GM12878 (cell line): ENCODE results near the gene CCDC106. TPM values are rescaled to one million over a fixed set of nuclear protein-coding genes. Genes with fewer than 3 reads are reported as not detected.

Source experiments
- ATAC-seq: fragments of 200-7000 bp; cut with Tn5 transposase; 3 replicates; pipeline ENCODE4 v1.9.1; 2020; ENCODE audit warnings: mild to moderate bottlenecking, moderate library complexity
- BruUV-seq: library from RNA; stranded (reverse); fragments of 400-500 nt; replicated peaks from 2 replicates; lab custom pipeline; 2021; lab: Mats Ljungman, UMichigan
- CTCF ChIA-PET: fragments of 300-600 bp; sonication (Branson Sonifier 250); formaldehyde crosslinking; extraction: SDS; loops from one replicate; lab custom pipeline; 2021; ENCODE audit warnings: inconsistent platforms; lab: Yijun Ruan, JAX
- POLR2A ChIA-PET: fragments of 350-600 bp; formaldehyde crosslinking; extraction: SDS; loops from one replicate; lab custom pipeline; 2021; ENCODE audit warnings: inconsistent platforms; lab: Charles Lee
- RAD21 ChIA-PET: fragments of 300-600 bp; sonication (Branson Sonifier 250); formaldehyde crosslinking; loops from one replicate; lab custom pipeline; 2023; ENCODE audit warnings: antibody characterized with exemption; ENCODE audit not compliant: unreplicated experiment; lab: Charles Lee
- SMC1A ChIA-PET: fragments of 300-600 bp; sonication (Branson Sonifier 250); formaldehyde crosslinking; loops from one replicate; lab custom pipeline; 2023; ENCODE audit not compliant: unreplicated experiment, uncharacterized antibody; lab: Charles Lee
- DNase-seq: peaks from one replicate; pipeline ENCODE4 v3.0.0-alpha.2; 2011; ENCODE audit warnings: low read depth, low spot score
- FAIRE-seq: peaks from 3 replicates; lab custom pipeline; 2011; peaks lifted over from hg19 to GRCh38; lab: Jason Lieb, UNC
- H2AFZ ChIP-seq: 2 replicates; pipeline ENCODE4 v1.6.0; 2011; ENCODE audit warnings: low read depth, low read length, control low read depth; ENCODE audit not compliant: control insufficient read depth
- H3K27ac ChIP-seq: 2 replicates; pipeline ENCODE4 v1.5.1; 2011; ENCODE audit warnings: control low read depth; ENCODE audit not compliant: control insufficient read depth, insufficient read depth
- H3K27me3 ChIP-seq, 2 experiments: replicated peaks in 1 of 2; 2 replicates each; pipeline versions ENCODE4 v1.6.0 to v1.6.1; 2011; ENCODE audit warnings: low read length in 1 of 2; ENCODE audit not compliant: control insufficient read depth in 2 of 2, insufficient read depth in 2 of 2
- H3K36me3 ChIP-seq, 2 experiments: 2 replicates each; pipeline ENCODE4 v1.5.1; 2011; ENCODE audit warnings: low read length in 1 of 2; ENCODE audit not compliant: control insufficient read depth in 2 of 2, insufficient read depth in 2 of 2
- H3K4me1 ChIP-seq: 2 replicates; pipeline ENCODE4 v1.6.1; 2011; ENCODE audit warnings: mild to moderate bottlenecking, low read length, moderate library complexity, mixed read lengths; ENCODE audit not compliant: control insufficient read depth, insufficient read depth
- H3K4me2 ChIP-seq: 2 replicates; pipeline ENCODE4 v1.6.0; 2011; ENCODE audit warnings: control low read depth; ENCODE audit not compliant: control insufficient read depth, insufficient read depth
- H3K4me3 ChIP-seq: fragments of 200-600 bp; sonication (generic); 2 replicates; pipeline ENCODE4 v1.5.1; 2016
- H3K79me2 ChIP-seq: 2 replicates; pipeline ENCODE4 v1.6.0; 2011; ENCODE audit warnings: low read length; ENCODE audit not compliant: control insufficient read depth, insufficient read depth
- H3K9ac ChIP-seq: 2 replicates; pipeline ENCODE4 v1.8.0; 2011; ENCODE audit warnings: low read length, control low read depth, mixed read lengths; ENCODE audit not compliant: control insufficient read depth, insufficient read depth
- H3K9me3 ChIP-seq: replicated peaks from 3 replicates; pipeline ENCODE4 v1.5.1; 2011; ENCODE audit warnings: mild to moderate bottlenecking, low read length; ENCODE audit not compliant: control insufficient read depth, insufficient read depth
- H4K20me1 ChIP-seq: 2 replicates; pipeline ENCODE4 v1.6.0; 2011; ENCODE audit not compliant: control insufficient read depth, insufficient read depth
- BCL11A ChIP-seq: IDR thresholded peaks from 2 replicates; pipeline ENCODE4 v1.6.1; 2011; ENCODE audit warnings: low read depth, low read length
- ESRRA ChIP-seq: IDR thresholded peaks from 2 replicates; pipeline ENCODE4 v1.6.1; 2012; ENCODE audit warnings: mild to moderate bottlenecking, low read length, improper control_type of control experiment
- MXI1 ChIP-seq: fragments of 150-350 bp; IDR thresholded peaks from 2 replicates; pipeline ENCODE4 v1.6.1; 2011; ENCODE audit warnings: low read depth, mild to moderate bottlenecking, inconsistent platforms, low read length, improper control_type of control experiment
- NFYA ChIP-seq: IDR thresholded peaks from 2 replicates; pipeline ENCODE4 v1.6.1; 2011; ENCODE audit warnings: low read depth, mild to moderate bottlenecking, low read length, improper control_type of control experiment, borderline replicate concordance
- RBBP5 ChIP-seq: fragments of 200-600 bp; sonication (generic); conservative IDR thresholded peaks from 2 replicates; pipeline ENCODE4 v1.6.1; 2016
- RFX5 ChIP-seq: IDR thresholded peaks from 2 replicates; pipeline ENCODE4 v1.6.1; 2011; ENCODE audit warnings: low read depth, low read length, improper control_type of control experiment
- STAT1 ChIP-seq: fragments of 450-650 bp; conservative IDR thresholded peaks from 2 replicates; pipeline ENCODE4 v1.6.1; 2014; ENCODE audit warnings: antibody characterized with exemption, mild to moderate bottlenecking
- WGBS: methylation state at CpG from one replicate; pipeline ENCODE4 v1.1.6; 2016; ENCODE audit warnings: low lambda C conversion rate; ENCODE audit not compliant: insufficient replicate concordance, insufficient coverage; ENCODE audit errors: missing lambda C conversion rate; 5-methylcytosine and 5-hydroxymethylcytosine counted together
- in situ Hi-C: fragments of 300-500 bp; cut with MboI; formaldehyde crosslinking; loops from 9 replicates; pipeline ENCODE4 v1.14.3; 2018; ENCODE audit warnings: mixed read lengths
- intact Hi-C: fragments of 100-400 bp; cut with micrococcal nuclease; formaldehyde crosslinking; loops from one replicate; pipeline ENCODE4 v1.14.2; 2022; ENCODE audit not compliant: unreplicated experiment
- polyA plus RNA-seq, 11 experiments: library from polyadenylated mRNA; depleted of rRNA in 4 of 11; unstranded in 6 of 11; stranded (reverse) in 5 of 11; fragments of >200 nt; fragmentation: Nextera tagmentation in 4 of 11; fragmentation: Illumina TruSeq in 1 of 11; extraction: Ambion mirVana in 4 of 11; extraction: Trizol in 1 of 11; gene quantifications; 1 replicate in 1 of 11; 2 replicates in 10 of 11; pipeline versions ENCODE4 v1.2.1 to v1.2.3, GENCODE V29; 2011 to 2016; ENCODE audit warnings: inconsistent platforms in 2 of 11, missing spikeins in 2 of 11, low read depth in 1 of 11
- total RNA-seq, 4 experiments: library from RNA; depleted of rRNA in 3 of 4; stranded (reverse); fragments of >200 nt in 3 of 4; fragmentation: Illumina TruSeq in 1 of 4; extraction: Trizol in 1 of 4; gene quantifications; 2 replicates each; pipeline versions ENCODE4 v1.2.1 to v1.2.3, GENCODE V29; 2013 to 2021
- TF ChIP-seq, protein P1 (sequence below): fragments of 450-650 bp; IDR thresholded peaks from 2 replicates; pipeline ENCODE4 v1.6.1; 2016; ENCODE audit warnings: mild to moderate bottlenecking, moderate library complexity, borderline replicate concordance
- TF ChIP-seq, protein P2 (sequence below): IDR thresholded peaks from 2 replicates; pipeline ENCODE4 v1.6.1; 2012; ENCODE audit warnings: low read depth, low read length, improper control_type of control experiment

CCDC106 gene
- total and polyA plus RNA-seq, 10 of the 15 experiments (the other 5 are each of a cell fraction or from before 2014, with no cell fraction given), result 0.04 to 35.9 (median 19.8) TPM

DNA sequence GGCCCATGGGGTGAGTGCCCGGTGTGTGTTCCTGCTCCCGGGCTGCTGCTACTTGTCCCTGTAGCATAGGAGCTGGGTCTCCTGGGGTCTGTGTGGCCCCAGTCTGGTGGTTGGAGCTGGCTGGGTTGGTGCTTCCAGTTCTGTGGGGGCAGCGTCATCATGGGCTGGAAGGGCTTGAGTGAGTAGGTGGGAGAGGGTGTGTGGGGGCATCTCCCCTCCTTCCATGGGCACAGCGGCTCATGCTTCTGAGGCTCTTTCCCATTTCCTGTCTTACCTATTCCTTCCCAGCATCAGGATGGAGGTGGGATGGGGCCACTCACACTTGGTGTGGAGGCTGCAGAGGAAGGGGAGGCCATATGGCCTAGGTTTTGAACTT lies 19.0 kb downstream of the CCDC106 start:
- BruUV-seq, result no TSS peak
- TF ChIP-seq, protein P1, sequence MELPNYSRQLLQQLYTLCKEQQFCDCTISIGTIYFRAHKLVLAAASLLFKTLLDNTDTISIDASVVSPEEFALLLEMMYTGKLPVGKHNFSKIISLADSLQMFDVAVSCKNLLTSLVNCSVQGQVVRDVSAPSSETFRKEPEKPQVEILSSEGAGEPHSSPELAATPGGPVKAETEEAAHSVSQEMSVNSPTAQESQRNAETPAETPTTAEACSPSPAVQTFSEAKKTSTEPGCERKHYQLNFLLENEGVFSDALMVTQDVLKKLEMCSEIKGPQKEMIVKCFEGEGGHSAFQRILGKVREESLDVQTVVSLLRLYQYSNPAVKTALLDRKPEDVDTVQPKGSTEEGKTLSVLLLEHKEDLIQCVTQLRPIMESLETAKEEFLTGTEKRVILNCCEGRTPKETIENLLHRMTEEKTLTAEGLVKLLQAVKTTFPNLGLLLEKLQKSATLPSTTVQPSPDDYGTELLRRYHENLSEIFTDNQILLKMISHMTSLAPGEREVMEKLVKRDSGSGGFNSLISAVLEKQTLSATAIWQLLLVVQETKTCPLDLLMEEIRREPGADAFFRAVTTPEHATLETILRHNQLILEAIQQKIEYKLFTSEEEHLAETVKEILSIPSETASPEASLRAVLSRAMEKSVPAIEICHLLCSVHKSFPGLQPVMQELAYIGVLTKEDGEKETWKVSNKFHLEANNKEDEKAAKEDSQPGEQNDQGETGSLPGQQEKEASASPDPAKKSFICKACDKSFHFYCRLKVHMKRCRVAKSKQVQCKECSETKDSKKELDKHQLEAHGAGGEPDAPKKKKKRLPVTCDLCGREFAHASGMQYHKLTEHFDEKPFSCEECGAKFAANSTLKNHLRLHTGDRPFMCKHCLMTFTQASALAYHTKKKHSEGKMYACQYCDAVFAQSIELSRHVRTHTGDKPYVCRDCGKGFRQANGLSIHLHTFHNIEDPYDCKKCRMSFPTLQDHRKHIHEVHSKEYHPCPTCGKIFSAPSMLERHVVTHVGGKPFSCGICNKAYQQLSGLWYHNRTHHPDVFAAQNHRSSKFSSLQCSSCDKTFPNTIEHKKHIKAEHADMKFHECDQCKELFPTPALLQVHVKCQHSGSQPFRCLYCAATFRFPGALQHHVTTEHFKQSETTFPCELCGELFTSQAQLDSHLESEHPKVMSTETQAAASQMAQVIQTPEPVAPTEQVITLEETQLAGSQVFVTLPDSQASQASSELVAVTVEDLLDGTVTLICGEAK, result no peak
- no peak for TF ChIP-seq RFX5
- TF ChIP-seq NFYA, result no peak
- no peak for TF ChIP-seq MXI1
- TF ChIP-seq STAT1, result no peak
- TF ChIP-seq BCL11A, result no peak
- TF ChIP-seq, protein P2, sequence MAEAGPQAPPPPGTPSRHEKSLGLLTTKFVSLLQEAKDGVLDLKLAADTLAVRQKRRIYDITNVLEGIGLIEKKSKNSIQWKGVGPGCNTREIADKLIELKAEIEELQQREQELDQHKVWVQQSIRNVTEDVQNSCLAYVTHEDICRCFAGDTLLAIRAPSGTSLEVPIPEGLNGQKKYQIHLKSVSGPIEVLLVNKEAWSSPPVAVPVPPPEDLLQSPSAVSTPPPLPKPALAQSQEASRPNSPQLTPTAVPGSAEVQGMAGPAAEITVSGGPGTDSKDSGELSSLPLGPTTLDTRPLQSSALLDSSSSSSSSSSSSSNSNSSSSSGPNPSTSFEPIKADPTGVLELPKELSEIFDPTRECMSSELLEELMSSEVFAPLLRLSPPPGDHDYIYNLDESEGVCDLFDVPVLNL, result no peak
- no peak for TF ChIP-seq RBBP5
- no peak for TF ChIP-seq ESRRA
- Histone ChIP-seq H3K27ac (no peak overlapping the region), H4K20me1 (peaks cover 21% of the 10 kb centered on the region), H3K4me2 (no peak overlapping the region), H3K4me3 (no peak overlapping the region), H3K36me3 (peaks cover 44 to 68% of the 10 kb centered on the region in 2 experiments), H2AFZ (no peak overlapping the region), H3K9me3 (no peaks in the 10 kb centered on the region), H3K9ac (no peak overlapping the region), H3K4me1 (no peaks in the 10 kb centered on the region), H3K79me2 (peaks cover 20% of the 10 kb centered on the region), H3K27me3 (no peaks in the 10 kb centered on the region)
- ATAC-seq (no peak), FAIRE-seq (no peak), DNase-seq (no peak)
- in situ Hi-C loops, result loop anchor here (25.0 kb wide), 1 partner anchor 1530 kb away; the partner anchor contains the start of gene CNOT3
- SMC1A ChIA-PET, result no interaction called here
- RAD21 ChIA-PET, result no interaction called here
- CTCF ChIA-PET, result no interaction called here
- intact Hi-C loops, result no loop called here
- 94% methylated on average over 4 of the region's 4 CpGs for WGBS
- POLR2A ChIA-PET, result no interaction called here
